Left colon (tissue), 2 donors: Measurements from ENCODE around the gene ROR1. TPM values are rescaled to one million over a fixed set of nuclear protein-coding genes. Genes with fewer than 3 reads are reported as not detected.

Source experiments
- ATAC-seq: fragments of 200-7000 bp; cut with Tn5 transposase; one replicate; pipeline ENCODE4 v1.9.1; 2020; ENCODE audit warnings: mild to moderate bottlenecking, moderate library complexity
- DNase-seq, 2 donors: peaks; one replicate each; pipeline ENCODE4 v3.0.0-alpha.2; 2020
- intact Hi-C, 2 donors: fragments of 100-400 bp; cut with DNase I in 1 of 2; cut with micrococcal nuclease in 1 of 2; formaldehyde crosslinking; loops; one replicate each; pipeline versions ENCODE4 v1.11.2 to v1.14.0; 2022; cut with DNase I, micrococcal nuclease
- long read RNA-seq: library from polyadenylated mRNA; unstranded; transcript quantifications from one replicate; pipeline ENCODE4 v2.0.0, GENCODE V29; 2021
- total RNA-seq, 2 donors: library from RNA; stranded (reverse); fragmentation: NEBNext Ultra II Directional; extraction: Animal tissue kit (Norgen Biotek cat#: 25700); gene quantifications; one replicate each; pipeline ENCODE4 v1.2.1, GENCODE V29; 2021
- donor health status: DM: no; HTN: no; CAD: no.
- donor health status: DM: yes; HTN: yes; CAD: no.

The ROR1 gene
- total RNA-seq: 1 to 10 TPM; 5.1 to 7.1 TPM
- long read RNA-seq, partial matches to known transcripts: 0 of 1 reads
- long read RNA-seq, other reads (novel, unspliced or antisense): 1 of 1 reads

GRCh38 chr1:63773815-63774616 is at the start of gene ROR1:
Gene ROR1, plus strand, starts transcription at chr1:63774017.
- intact Hi-C loops: loop anchor here in 1 of 2 donors (10.0 kb wide), 1 partner anchor 361 kb away; no protein-coding TSS in a partner anchor

GRCh38 chr1:63724375-63724899 is 49.4 kb upstream of the ROR1 start:
- ATAC-seq (no peak), DNase-seq (no peak)
- intact Hi-C loops: no loop called here

More at GRCh38 chr1:63773815-63774616, at the start of gene ROR1:
- peak; percentile 96 for ATAC-seq
- peak; percentile 87 for DNase-seq

GRCh38 chr1:63728611-63729226 is 45.1 kb upstream of the ROR1 start:
- DNase-seq: no peak
- no peak for ATAC-seq
- intact Hi-C loops: no loop called here

GRCh38 chr1:63729227-63729620 is 44.6 kb upstream of the ROR1 start:
- no peak for ATAC-seq
- DNase-seq: no peak
- intact Hi-C loops: no loop called here

- ATAC-seq (no peak), DNase-seq (no peak)
- intact Hi-C loops: no loop called here
Observed at GRCh38 chr1:63730211-63730610, 43.6 kb upstream of the ROR1 start.

GRCh38 chr1:63731117-63732043 is 42.4 kb upstream of the ROR1 start:
- DNase-seq: peak in 1 of 2 donors; percentile 14
- intact Hi-C loops: no loop called here
- peak; percentile 74 for ATAC-seq

- ATAC-seq (no peak), DNase-seq (no peak)
- intact Hi-C loops: no loop called here
Observed at GRCh38 chr1:63732666-63733065, 41.2 kb upstream of the ROR1 start.

- intact Hi-C loops: no loop called here
- DNase-seq: no peak
Observed at GRCh38 chr1:63738772-63739171, 35.0 kb upstream of the ROR1 start.

GRCh38 chr1:63739452-63739851 is 34.4 kb upstream of the ROR1 start:
- no peak for ATAC-seq
- DNase-seq: no peak
- intact Hi-C loops: no loop called here

More at GRCh38 chr1:63738772-63739171, 35.0 kb upstream of the ROR1 start:
- no peak for ATAC-seq

GRCh38 chr1:63740432-63740831 is 33.4 kb upstream of the ROR1 start:
- intact Hi-C loops: no loop called here
- ATAC-seq: no peak
- no peak for DNase-seq

GRCh38 chr1:63742526-63742925 is 31.3 kb upstream of the ROR1 start:
- ATAC-seq: no peak
- intact Hi-C loops: no loop called here
- DNase-seq: no peak

GRCh38 chr1:63743781-63744180 is 30.0 kb upstream of the ROR1 start:
- DNase-seq (no peak), ATAC-seq (no peak)
- intact Hi-C loops: no loop called here

- intact Hi-C loops: no loop called here
- DNase-seq (no peak), ATAC-seq (no peak)
Observed at GRCh38 chr1:63746129-63746864, 27.5 kb upstream of the ROR1 start.

- intact Hi-C loops: no loop called here
- DNase-seq (no peak), ATAC-seq (no peak)
Observed at GRCh38 chr1:63747445-63747844, 26.4 kb upstream of the ROR1 start.

- ATAC-seq: no peak
- intact Hi-C loops: no loop called here
- DNase-seq: no peak
Observed at GRCh38 chr1:63748046-63748580, 25.7 kb upstream of the ROR1 start.

GRCh38 chr1:63748641-63749040 is 25.2 kb upstream of the ROR1 start:
- DNase-seq (no peak), ATAC-seq (no peak)
- intact Hi-C loops: no loop called here

GRCh38 chr1:63750721-63751120 is 23.1 kb upstream of the ROR1 start:
- intact Hi-C loops: no loop called here
- DNase-seq (no peak), ATAC-seq (no peak)

- intact Hi-C loops: no loop called here
- no peak for ATAC-seq
Observed at GRCh38 chr1:63752176-63752575, 21.6 kb upstream of the ROR1 start.

More at GRCh38 chr1:63752176-63752575, 21.6 kb upstream of the ROR1 start:
- no peak for DNase-seq
